Caco-2 (cell line): ENCODE results near the gene OPTC. TPM values are rescaled to one million over a fixed set of nuclear protein-coding genes. Genes with fewer than 3 reads are reported as not detected.

Experiments used
- BruUV-seq: library from RNA; stranded (reverse); fragments of 400-500 nt; replicated peaks from 2 replicates; lab custom pipeline; 2021; lab: Mats Ljungman, UMichigan
- CTCF ChIA-PET: fragments of 300-600 bp; sonication (Branson Sonifier 250); formaldehyde crosslinking; loops from one replicate; lab custom pipeline; 2022; ENCODE audit warnings: antibody characterized with exemption; lab: Charles Lee
- POLR2A ChIA-PET: fragments of 300-600 bp; sonication (Branson Sonifier 250); formaldehyde crosslinking; loops from one replicate; lab custom pipeline; 2022; ENCODE audit warnings: antibody characterized with exemption; lab: Charles Lee
- DNase-seq, 2 experiments: peaks; one replicate each; pipeline versions ENCODE4 v3.0.0 to v3.0.0-alpha.2; 2020 to 2022
- H3K27me3 ChIP-seq: replicated peaks from 2 replicates; pipeline ENCODE4 v1.6.0; 2011; ENCODE audit warnings: low read length; ENCODE audit not compliant: control insufficient read depth, insufficient read depth
- H3K36me3 ChIP-seq: 2 replicates; pipeline ENCODE4 v1.5.1; 2011; ENCODE audit warnings: low read length; ENCODE audit not compliant: control insufficient read depth, insufficient read depth
- H3K4me1 ChIP-seq: fragments of 250-450 bp; sonication (Bioruptor Pico); 2 replicates; pipeline ENCODE4 v1.5.1; 2020; ENCODE audit warnings: mild to moderate bottlenecking
- H3K4me3 ChIP-seq: 2 replicates; pipeline ENCODE4 v1.5.1; 2011; ENCODE audit warnings: low read depth, mild to moderate bottlenecking, control low read depth, low read length
- H3K9me3 ChIP-seq: fragments of 250-450 bp; sonication (Bioruptor Pico); 2 replicates; pipeline ENCODE4 v1.5.1; 2020; ENCODE audit warnings: mild to moderate bottlenecking, moderate library complexity
- H3K27ac Mint-ChIP-seq: one replicate; pipeline ENCODE4 v1.8.0; 2022; ENCODE audit warnings: mixed read lengths; ENCODE audit not compliant: unreplicated experiment
- H3K27me3 Mint-ChIP-seq: one replicate; pipeline ENCODE4 v1.8.0; 2022; ENCODE audit warnings: mixed read lengths; ENCODE audit not compliant: insufficient read depth, unreplicated experiment
- H3K36me3 Mint-ChIP-seq: one replicate; pipeline ENCODE4 v1.8.0; 2022; ENCODE audit warnings: mild to moderate bottlenecking, mixed read lengths; ENCODE audit not compliant: insufficient read depth, unreplicated experiment
- H3K4me1 Mint-ChIP-seq: one replicate; pipeline ENCODE4 v1.8.0; 2022; ENCODE audit warnings: low read depth, mixed read lengths; ENCODE audit not compliant: unreplicated experiment
- H3K4me3 Mint-ChIP-seq: one replicate; pipeline ENCODE4 v1.8.0; 2022; ENCODE audit warnings: mild to moderate bottlenecking, moderate library complexity, mixed read lengths; ENCODE audit not compliant: unreplicated experiment
- H3K9me3 Mint-ChIP-seq: one replicate; pipeline ENCODE4 v1.8.0; 2022; ENCODE audit warnings: mixed read lengths; ENCODE audit not compliant: unreplicated experiment
- intact Hi-C: fragments of 100-400 bp; cut with micrococcal nuclease; formaldehyde crosslinking; loops from one replicate; pipeline ENCODE4 v1.10.0; 2022; ENCODE audit not compliant: unreplicated experiment
- total RNA-seq: library from RNA; stranded (reverse); gene quantifications from 2 replicates; pipeline ENCODE4 v1.2.3, GENCODE V29; 2022
- TF ChIP-seq, protein P1 (sequence below), 2 experiments: fragments of 200-600 bp in 1 of 2; IDR thresholded peaks; 1 replicate in 1 of 2; 2 replicates in 1 of 2; pipeline versions ENCODE4 v1.5.1 to v1.8.0; 2011 to 2022; ENCODE audit warnings: antibody characterized with exemption in 1 of 2, control low read depth in 1 of 2, inconsistent platforms in 1 of 2, low read depth in 1 of 2, low read length in 1 of 2, mild to moderate bottlenecking in 1 of 2, moderate library complexity in 1 of 2; ENCODE audit not compliant: insufficient read depth in 1 of 2, severe bottlenecking in 1 of 2, unreplicated experiment in 1 of 2

OPTC gene
- total RNA-seq, 1 experiment from 2014 or later: not detected

DNA sequence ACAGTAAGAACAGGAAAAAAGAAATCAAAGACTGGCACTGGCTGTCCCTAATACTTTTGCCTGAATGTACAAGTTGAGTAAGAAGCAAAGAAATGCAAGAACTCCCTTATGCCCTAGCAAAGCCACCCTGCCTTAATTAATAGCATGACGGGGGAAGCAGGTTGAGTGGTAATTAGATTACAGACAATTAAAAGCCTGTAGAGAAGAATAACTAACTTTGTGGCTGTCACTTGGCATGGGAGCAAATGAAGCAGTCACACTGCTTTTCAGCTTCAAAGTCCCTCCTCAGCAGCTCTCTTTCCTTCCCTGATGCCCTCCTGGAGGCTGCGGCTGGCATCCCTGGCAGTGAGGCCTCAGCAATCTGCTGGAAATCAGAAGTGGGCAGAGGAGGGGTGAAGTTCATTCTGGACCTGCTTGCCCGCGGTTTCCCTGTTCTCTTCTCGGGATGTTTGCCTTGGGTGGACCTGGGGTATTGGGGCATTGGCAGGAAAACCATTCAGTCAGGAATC is 3.4 kb downstream of the OPTC start:
- Mint-ChIP-seq H3K36me3 (no peaks in the 10 kb centered on the region), H3K9me3 (no peaks in the 10 kb centered on the region), H3K27ac (no peak overlapping the region), H3K4me3 (no peak overlapping the region), H3K27me3 (peaks cover 2% of the 10 kb centered on the region), H3K4me1 (no peaks in the 10 kb centered on the region)
- ChIA-PET POLR2A (no interaction called here), CTCF (interaction anchor here (0.6 kb wide), 1 partner anchor 112 kb away, joined by 3 read pairs; no protein-coding TSS in a partner anchor)
- Histone ChIP-seq H3K36me3 (no peaks in the 10 kb centered on the region), H3K4me3 (no peak overlapping the region), H3K27me3 (no peaks in the 10 kb centered on the region), H3K9me3 (no peaks in the 10 kb centered on the region), H3K4me1 (no peaks in the 10 kb centered on the region)
- intact Hi-C loops: no loop called here
- BruUV-seq: no TSS peak
- TF ChIP-seq, protein P1, sequence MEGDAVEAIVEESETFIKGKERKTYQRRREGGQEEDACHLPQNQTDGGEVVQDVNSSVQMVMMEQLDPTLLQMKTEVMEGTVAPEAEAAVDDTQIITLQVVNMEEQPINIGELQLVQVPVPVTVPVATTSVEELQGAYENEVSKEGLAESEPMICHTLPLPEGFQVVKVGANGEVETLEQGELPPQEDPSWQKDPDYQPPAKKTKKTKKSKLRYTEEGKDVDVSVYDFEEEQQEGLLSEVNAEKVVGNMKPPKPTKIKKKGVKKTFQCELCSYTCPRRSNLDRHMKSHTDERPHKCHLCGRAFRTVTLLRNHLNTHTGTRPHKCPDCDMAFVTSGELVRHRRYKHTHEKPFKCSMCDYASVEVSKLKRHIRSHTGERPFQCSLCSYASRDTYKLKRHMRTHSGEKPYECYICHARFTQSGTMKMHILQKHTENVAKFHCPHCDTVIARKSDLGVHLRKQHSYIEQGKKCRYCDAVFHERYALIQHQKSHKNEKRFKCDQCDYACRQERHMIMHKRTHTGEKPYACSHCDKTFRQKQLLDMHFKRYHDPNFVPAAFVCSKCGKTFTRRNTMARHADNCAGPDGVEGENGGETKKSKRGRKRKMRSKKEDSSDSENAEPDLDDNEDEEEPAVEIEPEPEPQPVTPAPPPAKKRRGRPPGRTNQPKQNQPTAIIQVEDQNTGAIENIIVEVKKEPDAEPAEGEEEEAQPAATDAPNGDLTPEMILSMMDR (IDR thresholded peaks at IDR 0.05; ENCODE audit: insufficient read depth in 1 of 2, low read depth in 1 of 2, low read length in 1 of 2, severe bottlenecking in 1 of 2, unreplicated experiment in 1 of 2): no peak
- no peak for DNase-seq

DNA sequence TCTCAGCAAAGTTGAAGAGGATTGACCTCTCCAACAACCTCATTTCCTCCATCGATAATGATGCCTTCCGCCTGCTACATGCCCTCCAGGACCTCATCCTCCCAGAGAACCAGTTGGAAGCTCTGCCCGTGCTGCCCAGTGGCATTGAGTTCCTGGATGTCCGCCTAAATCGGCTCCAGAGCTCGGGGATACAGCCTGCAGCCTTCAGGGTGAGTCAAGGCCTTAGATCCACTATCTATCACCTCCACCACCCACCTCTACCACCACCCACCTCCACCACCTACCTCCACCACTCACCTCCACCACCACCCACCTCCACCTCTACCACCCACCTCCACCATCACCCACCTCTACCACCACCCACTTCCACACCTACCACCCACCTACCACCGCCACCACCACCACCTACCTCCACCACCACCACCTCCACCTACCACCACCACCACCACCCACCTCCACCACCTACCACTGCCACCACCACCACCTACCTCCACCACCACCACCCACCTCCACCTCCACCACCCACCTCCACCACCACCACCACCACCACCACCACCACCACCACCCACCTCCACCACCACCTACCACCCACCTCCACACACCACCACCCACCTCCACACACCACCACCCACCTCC is 5.8 kb downstream of the OPTC start:
- H3K27me3 Mint-ChIP-seq: peaks cover 9% of the 10 kb centered on the region
- H3K36me3 Mint-ChIP-seq: no peaks in the 10 kb centered on the region
- no peak for DNase-seq
- no peaks in the 10 kb centered on the region for H3K27me3 ChIP-seq
- H3K36me3 ChIP-seq: no peaks in the 10 kb centered on the region
- ChIA-PET CTCF (no interaction called here), POLR2A (no interaction called here)
- no peaks in the 10 kb centered on the region for H3K9me3 ChIP-seq
- H3K27ac Mint-ChIP-seq: no peak overlapping the region
- intact Hi-C loops: loop anchor here (5.0 to 10.0 kb wide), 2 partner anchors 95 to 128 kb away; partner anchors contain the start of gene ATP2B4
- H3K4me1 ChIP-seq: peaks cover under 1% of the 10 kb centered on the region; the same call in 1 of the 2 replicates
- H3K4me1 Mint-ChIP-seq: no peaks in the 10 kb centered on the region
- no peak overlapping the region for H3K4me3 Mint-ChIP-seq
- no peaks in the 10 kb centered on the region for H3K9me3 Mint-ChIP-seq
- no peak overlapping the region for H3K4me3 ChIP-seq
- BruUV-seq: no TSS peak
- TF ChIP-seq, protein P1 (IDR thresholded peaks at IDR 0.05; ENCODE audit: insufficient read depth in 1 of 2, low read depth in 1 of 2, low read length in 1 of 2, severe bottlenecking in 1 of 2, unreplicated experiment in 1 of 2): no peak

DNA sequence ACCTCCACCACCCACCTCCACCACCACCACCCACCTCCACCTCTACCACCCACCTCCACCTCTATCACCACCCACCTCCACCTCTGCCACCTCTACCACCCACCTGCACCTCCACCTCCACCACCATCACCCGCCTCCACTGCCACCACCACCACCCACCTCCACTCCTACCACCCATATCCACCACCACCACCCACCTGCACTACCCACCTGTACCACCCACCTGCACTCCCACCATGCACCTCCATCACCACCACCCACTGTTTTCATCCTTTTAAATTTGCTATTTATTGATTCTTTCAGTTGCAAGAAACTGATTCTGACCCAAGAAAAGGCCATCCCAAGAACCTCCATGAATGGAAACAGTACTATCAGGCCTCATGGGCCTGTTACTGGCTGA is 6.3 kb downstream of the OPTC start:
- CTCF ChIA-PET: no interaction called here
- BruUV-seq: no TSS peak

More for the DNA sequence above, 6.3 kb downstream of the OPTC start:
- H3K27me3 ChIP-seq: no peaks in the 10 kb centered on the region
- H3K27ac Mint-ChIP-seq: no peak overlapping the region
- no peaks in the 10 kb centered on the region for H3K36me3 ChIP-seq
- no peaks in the 10 kb centered on the region for H3K4me1 Mint-ChIP-seq
- no peak overlapping the region for H3K4me3 Mint-ChIP-seq
- TF ChIP-seq, protein P1 (IDR thresholded peaks at IDR 0.05; ENCODE audit: insufficient read depth in 1 of 2, low read depth in 1 of 2, low read length in 1 of 2, severe bottlenecking in 1 of 2, unreplicated experiment in 1 of 2): no peak
- peaks cover 9% of the 10 kb centered on the region for H3K27me3 Mint-ChIP-seq
- H3K4me3 ChIP-seq: no peak overlapping the region
- intact Hi-C loops: loop anchor here (5.0 to 10.0 kb wide), 2 partner anchors 95 to 127 kb away; partner anchors contain the start of gene ATP2B4
- DNase-seq: no peak
- peaks cover 6% of the 10 kb centered on the region; the same call in 1 of the 2 replicates for H3K4me1 ChIP-seq
- no peaks in the 10 kb centered on the region for H3K9me3 ChIP-seq
- POLR2A ChIA-PET: no interaction called here
- H3K36me3 Mint-ChIP-seq: no peaks in the 10 kb centered on the region
- no peaks in the 10 kb centered on the region for H3K9me3 Mint-ChIP-seq
